ENCODE measurements around the gene NPIPA1. TPM values are rescaled to one million over a fixed set of nuclear protein-coding genes. Genes with fewer than 3 reads are reported as not detected.
"Not testable (repeated sequence)": the region's sequence is repeated elsewhere in the genome, so short reads cannot be mapped to it uniquely, and the experiment has no call there.

The NPIPA1 gene
- total and polyA plus RNA-seq, 11 donors, result 24.7 to 65.3 (median 40.7) TPM

DNA sequence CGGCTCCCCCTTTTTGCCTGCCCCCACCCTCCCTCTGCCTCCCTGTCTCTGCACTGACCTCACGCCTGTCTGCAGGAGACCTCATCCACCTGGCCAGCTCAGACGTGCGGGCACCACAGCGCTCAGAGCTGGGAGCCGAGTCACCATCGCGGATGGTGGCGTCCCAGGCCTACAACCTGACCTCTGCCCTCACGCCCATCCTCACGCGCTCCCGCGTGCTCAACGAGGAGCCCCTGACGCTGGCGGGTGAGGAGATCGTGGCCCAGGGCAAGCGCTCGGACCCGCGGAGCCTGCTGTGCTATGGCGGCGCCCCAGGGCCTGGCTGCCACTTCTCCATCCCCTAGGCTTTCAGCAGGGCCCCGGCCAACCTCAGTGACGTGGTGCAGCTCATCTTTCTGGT, 8.1 kb upstream of the NPIPA1 start:
- H3K27ac ChIP-seq; H3K9me3 ChIP-seq; ATAC-seq; H3K4me1 ChIP-seq; H3K36me3 ChIP-seq; H3K4me3 ChIP-seq; intact Hi-C loops (cut with DNase I); H3K27me3 ChIP-seq: not testable (repeated sequence)
- 79 to 96% methylated on average over 18 to 19 of the region's 26 CpGs; no CpG with 5 or more reads in 2 of the 4 donors for WGBS, 4 donors
- DNase-seq, result peak in 3 of 5 donors; percentile 4 to 17 (median 10)

DNA sequence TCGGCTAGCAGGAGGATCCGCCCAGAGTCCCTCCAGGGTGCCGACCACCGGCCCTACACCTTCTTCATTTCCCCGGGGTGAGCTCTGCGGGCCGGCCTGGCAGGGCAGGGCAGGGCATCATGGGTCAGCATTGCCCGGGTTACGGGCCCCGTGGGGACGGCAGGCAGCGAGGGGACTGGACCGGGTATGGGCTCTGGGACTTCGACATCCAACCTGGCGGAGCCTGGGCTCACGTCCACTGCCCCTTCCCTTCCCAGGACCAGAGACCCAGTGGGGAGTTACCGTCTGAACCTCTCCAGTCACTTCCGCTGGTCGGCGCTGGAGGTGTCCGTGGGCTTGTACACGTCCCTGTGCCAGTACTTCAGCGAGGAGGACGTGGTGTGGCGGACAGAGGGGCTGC, 7.0 kb upstream of the NPIPA1 start:
- intact Hi-C loops (cut with DNase I); H3K27me3 ChIP-seq; H3K4me3 ChIP-seq; H3K4me1 ChIP-seq; H3K36me3 ChIP-seq; H3K9me3 ChIP-seq; ATAC-seq; H3K27ac ChIP-seq: not testable (repeated sequence)
- DNase-seq, result peak in 4 of 5 donors; percentile 1 to 18 (median 10)
- WGBS, 4 donors, result 91 to 92% methylated on average over 10 to 15 of the region's 25 CpGs; no CpG with 5 or more reads in 2 of the 4 donors

DNA sequence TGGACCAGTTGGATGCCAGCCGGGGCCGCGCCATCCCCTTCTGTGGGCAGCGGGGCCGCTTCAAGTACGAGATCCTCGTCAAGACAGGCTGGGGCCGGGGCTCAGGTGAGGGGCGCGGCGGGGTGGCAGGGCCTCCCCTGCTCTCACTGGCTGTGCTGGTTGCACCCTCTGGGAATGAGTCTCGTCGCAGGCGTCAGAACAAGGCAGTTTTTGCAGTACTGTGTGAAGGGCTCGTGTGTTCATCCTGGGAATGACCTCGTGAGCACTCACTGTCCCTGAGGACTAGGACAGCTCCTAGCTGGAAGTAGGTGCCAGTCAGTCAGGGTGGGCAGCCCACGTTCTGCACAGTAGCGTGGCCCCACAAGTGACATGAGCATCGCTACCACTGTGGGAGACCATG, 6.3 kb upstream of the NPIPA1 start:
- WGBS, 4 donors, result 92 to 93% methylated on average over 9 of the region's 19 CpGs; no CpG with 5 or more reads in 2 of the 4 donors
- intact Hi-C loops (cut with DNase I); H3K27ac ChIP-seq; ATAC-seq; H3K36me3 ChIP-seq; H3K9me3 ChIP-seq; H3K27me3 ChIP-seq; H3K4me3 ChIP-seq; H3K4me1 ChIP-seq: not testable (repeated sequence)
- peak in 2 of 5 donors; percentile 5 to 6 for DNase-seq

DNA sequence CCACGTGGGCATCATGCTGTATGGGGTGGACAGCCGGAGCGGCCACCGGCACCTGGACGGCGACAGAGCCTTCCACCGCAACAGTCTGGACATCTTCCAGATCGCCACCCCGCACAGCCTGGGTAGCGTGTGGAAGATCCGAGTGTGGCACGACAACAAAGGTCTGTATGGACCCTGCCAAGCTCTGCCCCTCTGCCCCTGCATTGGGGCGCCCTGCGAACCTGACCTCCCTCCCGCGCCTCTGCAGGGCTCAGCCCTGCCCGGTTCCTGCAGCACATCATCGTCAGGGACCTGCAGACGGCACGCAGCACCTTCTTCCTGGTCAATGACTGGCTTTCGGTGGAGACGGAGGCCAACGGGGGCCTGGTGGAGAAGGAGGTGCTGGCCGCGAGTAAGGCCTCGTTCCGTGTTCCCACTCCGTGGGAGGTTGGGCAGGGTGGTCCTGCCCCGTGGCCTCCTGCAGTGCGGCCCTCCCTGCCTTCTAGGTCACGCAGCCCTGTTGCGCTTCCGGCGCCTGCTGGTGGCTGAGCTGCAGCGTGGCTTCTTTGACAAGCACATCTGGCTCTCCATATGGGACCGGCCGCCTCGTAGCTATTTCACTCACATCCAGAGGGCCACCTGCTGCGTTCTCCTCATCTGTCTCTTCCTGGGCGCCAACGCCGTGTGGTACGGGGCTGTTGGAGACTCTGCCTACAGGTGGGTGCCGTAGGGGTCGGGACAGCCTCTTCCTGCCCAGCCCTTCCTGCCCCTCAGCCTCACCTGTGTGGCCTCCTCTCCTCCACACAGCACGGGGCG, 4.5 kb upstream of the NPIPA1 start:
- H3K9me3 ChIP-seq; intact Hi-C loops (cut with DNase I); H3K27ac ChIP-seq; H3K36me3 ChIP-seq; H3K4me1 ChIP-seq; H3K4me3 ChIP-seq; ATAC-seq; H3K27me3 ChIP-seq: not testable (repeated sequence)
- DNase-seq, result peak in 2 of 5 donors; percentile 21 to 48
- 93 to 96% methylated on average over 24 to 29 of the region's 47 CpGs; no CpG with 5 or more reads in 2 of the 4 donors for WGBS, 4 donors

DNA sequence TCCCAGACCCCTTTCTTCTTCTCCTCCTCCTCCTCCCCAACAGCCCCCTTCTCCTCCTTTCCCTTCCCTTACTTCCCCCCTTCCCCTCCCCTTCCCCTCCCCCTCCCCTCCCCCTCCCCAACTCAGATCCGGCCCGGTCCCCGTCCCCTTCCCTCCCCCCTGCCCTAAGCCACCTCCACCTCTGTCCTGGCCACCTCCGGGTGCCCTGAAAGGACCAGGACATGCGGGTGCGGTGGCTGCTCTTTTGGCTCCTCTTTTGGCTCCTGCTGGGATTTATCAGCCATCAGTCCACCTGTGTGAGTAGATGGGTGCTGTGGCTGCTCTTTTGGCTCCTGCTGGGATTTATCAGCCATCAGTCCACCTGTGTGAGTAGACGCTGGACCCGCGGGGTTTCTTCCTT, 751 bp downstream of the NPIPA1 start:
- H3K27ac ChIP-seq; ATAC-seq; intact Hi-C loops (cut with DNase I); H3K36me3 ChIP-seq; H3K9me3 ChIP-seq; H3K27me3 ChIP-seq; H3K4me1 ChIP-seq; H3K4me3 ChIP-seq: not testable (repeated sequence)
- 59 to 74% methylated on average over 6 of the region's 9 CpGs; no CpG with 5 or more reads in 2 of the 4 donors for WGBS, 4 donors
- peak in 2 of 5 donors; percentile 17 to 44 for DNase-seq

DNA sequence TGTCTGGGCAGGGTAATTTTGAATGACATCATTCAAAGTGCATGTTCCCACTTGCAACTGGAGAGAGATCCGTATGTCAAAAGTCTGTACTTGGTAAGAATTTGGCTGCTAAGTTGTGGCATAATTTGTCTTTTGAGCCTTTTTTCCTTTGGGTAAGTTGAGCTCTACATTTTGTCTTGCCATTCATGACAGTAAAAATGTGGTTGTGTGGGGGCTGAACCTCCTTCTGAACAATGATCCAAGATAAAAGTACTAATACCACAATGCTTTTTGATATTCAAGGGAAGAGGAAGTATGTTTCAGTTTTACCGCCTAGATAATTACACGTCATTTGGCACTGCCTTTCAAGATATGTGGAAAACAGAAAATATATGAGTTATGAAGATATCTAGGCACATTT, 5.4 kb downstream of the NPIPA1 start:
- H3K27me3 ChIP-seq; intact Hi-C loops (cut with DNase I); H3K27ac ChIP-seq; H3K4me1 ChIP-seq; H3K4me3 ChIP-seq; ATAC-seq; H3K9me3 ChIP-seq; DNase-seq; H3K36me3 ChIP-seq: not testable (repeated sequence)
- WGBS, 4 donors, result 50 to 71% (median 57%) methylated on average over 3 of the region's 3 CpGs

DNA sequence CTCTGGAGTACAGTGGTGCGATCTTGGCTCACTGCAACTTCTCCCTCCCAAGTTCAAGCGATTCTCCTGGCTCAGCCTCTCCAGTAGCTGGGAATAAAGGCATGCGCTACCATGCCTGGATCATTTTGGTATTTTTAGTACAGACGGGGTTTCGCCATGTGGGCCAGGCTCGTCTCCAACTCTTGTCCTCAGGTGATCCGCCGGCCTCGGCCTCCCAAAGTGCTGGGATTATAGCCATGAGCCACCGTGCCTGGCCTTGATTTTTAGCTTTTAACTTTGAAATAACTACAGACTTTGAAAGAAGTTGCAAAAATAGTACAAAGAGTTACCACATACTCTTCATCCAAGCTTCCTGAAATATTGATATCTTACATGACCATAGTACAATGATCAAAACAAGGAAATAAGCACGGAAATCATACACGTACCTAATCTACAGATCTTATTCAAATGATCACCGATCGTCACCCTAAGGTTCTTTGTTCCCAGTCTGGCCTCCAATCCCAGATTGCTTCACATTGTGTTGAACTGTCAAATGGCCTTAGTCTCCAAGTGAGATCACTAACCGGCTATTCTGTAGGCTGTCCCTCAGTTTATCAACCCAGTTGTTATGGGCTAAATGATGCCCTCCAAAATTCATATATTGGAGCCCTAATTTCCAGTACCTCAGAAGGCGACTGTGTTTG, 18.4 kb downstream of the NPIPA1 start:
- Histone ChIP-seq H3K4me1 (peaks cover 0 to 12% (median 2%) of the 10 kb centered on the region in 12 donors), H3K9me3 (no peaks in the 10 kb centered on the region), H3K36me3 (no peaks in the 10 kb centered on the region), H3K27ac (peak overlapping the region in 6 of 12 donors; percentile 15 to 55 (median 39)), H3K27me3 (no peaks in the 10 kb centered on the region), H3K4me3 (no peak overlapping the region)
- no peak for TF ChIP-seq POLR2A (IDR thresholded peaks at IDR 0.05)
- TF ChIP-seq, protein P1, sequence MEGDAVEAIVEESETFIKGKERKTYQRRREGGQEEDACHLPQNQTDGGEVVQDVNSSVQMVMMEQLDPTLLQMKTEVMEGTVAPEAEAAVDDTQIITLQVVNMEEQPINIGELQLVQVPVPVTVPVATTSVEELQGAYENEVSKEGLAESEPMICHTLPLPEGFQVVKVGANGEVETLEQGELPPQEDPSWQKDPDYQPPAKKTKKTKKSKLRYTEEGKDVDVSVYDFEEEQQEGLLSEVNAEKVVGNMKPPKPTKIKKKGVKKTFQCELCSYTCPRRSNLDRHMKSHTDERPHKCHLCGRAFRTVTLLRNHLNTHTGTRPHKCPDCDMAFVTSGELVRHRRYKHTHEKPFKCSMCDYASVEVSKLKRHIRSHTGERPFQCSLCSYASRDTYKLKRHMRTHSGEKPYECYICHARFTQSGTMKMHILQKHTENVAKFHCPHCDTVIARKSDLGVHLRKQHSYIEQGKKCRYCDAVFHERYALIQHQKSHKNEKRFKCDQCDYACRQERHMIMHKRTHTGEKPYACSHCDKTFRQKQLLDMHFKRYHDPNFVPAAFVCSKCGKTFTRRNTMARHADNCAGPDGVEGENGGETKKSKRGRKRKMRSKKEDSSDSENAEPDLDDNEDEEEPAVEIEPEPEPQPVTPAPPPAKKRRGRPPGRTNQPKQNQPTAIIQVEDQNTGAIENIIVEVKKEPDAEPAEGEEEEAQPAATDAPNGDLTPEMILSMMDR (IDR thresholded peaks at IDR 0.05), result no peak
- peak; percentile 74 to 88 (median 77) for DNase-seq
- intact Hi-C loops (cut with DNase I), result loop anchor here in 1 of 10 donors (10.0 kb wide), 1 partner anchor 79 kb away; no protein-coding TSS in a partner anchor
- WGBS, 4 donors, result 67 to 78% (median 72%) methylated on average over 16 of the region's 16 CpGs
- peak; percentile 93 to 98 (median 97) for ATAC-seq

Data from heart left ventricle (tissue), 16 donors.